Nucleus accumbens (tissue), 56 donors: ENCODE results near the gene TMEM132D.

Experiments used
- DNase-seq, 56 donors: peaks; one replicate each; lab custom pipeline; 2025; lab: John Stamatoyannopoulos, UW

TMEM132D gene

GRCh38 chr12:129672110-129672509 is 231.7 kb downstream of the TMEM132D start:
- DNase-seq: no peak

GRCh38 chr12:129670256-129670920 is 233.4 kb downstream of the TMEM132D start:
- DNase-seq: no peak

GRCh38 chr12:129665414-129665813 is 238.4 kb downstream of the TMEM132D start:
- DNase-seq: no peak

GRCh38 chr12:129662234-129662633 is 241.6 kb downstream of the TMEM132D start:
- DNase-seq: no peak

GRCh38 chr12:129660946-129661345 is 242.9 kb downstream of the TMEM132D start:
- DNase-seq: no peak

- DNase-seq: no peak
Observed at GRCh38 chr12:129659961-129660622, 243.7 kb downstream of the TMEM132D start.

- no peak for DNase-seq
Observed at GRCh38 chr12:129657179-129657578, 246.6 kb downstream of the TMEM132D start.

- no peak for DNase-seq
Observed at GRCh38 chr12:129651951-129652350, 251.9 kb downstream of the TMEM132D start.

GRCh38 chr12:129641926-129642325 is 261.9 kb downstream of the TMEM132D start:
- DNase-seq: no peak

- DNase-seq: no peak
Observed at GRCh38 chr12:129635021-129635685, 268.7 kb downstream of the TMEM132D start.

- no peak for DNase-seq
Observed at GRCh38 chr12:129631316-129631715, 272.5 kb downstream of the TMEM132D start.

GRCh38 chr12:129629901-129630300 is 273.9 kb downstream of the TMEM132D start:
- DNase-seq: no peak

GRCh38 chr12:129622566-129622965 is 281.3 kb downstream of the TMEM132D start:
- no peak for DNase-seq

GRCh38 chr12:129619271-129619670 is 284.6 kb downstream of the TMEM132D start:
- no peak for DNase-seq

- DNase-seq: no peak
Observed at GRCh38 chr12:129617849-129618248, 286.0 kb downstream of the TMEM132D start.

GRCh38 chr12:129615001-129615400 is 288.8 kb downstream of the TMEM132D start:
- no peak for DNase-seq

- DNase-seq: no peak
Observed at GRCh38 chr12:129614221-129614885, 289.5 kb downstream of the TMEM132D start.

GRCh38 chr12:129613314-129613713 is 290.5 kb downstream of the TMEM132D start:
- DNase-seq: no peak

GRCh38 chr12:129610601-129611120 is 293.2 kb downstream of the TMEM132D start:
- no peak for DNase-seq

GRCh38 chr12:129607756-129608155 is 296.1 kb downstream of the TMEM132D start:
- DNase-seq: peak in 1 of 56 donors; percentile 5

- DNase-seq: no peak
Observed at GRCh38 chr12:129607301-129607700, 296.5 kb downstream of the TMEM132D start.
